Smooth muscle cell (in vitro differentiated cells): ENCODE measurements around the gene VRK1. TPM values are rescaled to one million over a fixed set of nuclear protein-coding genes. Genes with fewer than 3 reads are reported as not detected.

Experiments
- DNase-seq: peaks from one replicate; lab custom pipeline; 2025; ENCODE audit not compliant: unreplicated experiment; lab: John Stamatoyannopoulos, UW
- H2AFZ ChIP-seq: fragments of 200-600 bp; sonication (generic); 2 replicates; pipeline ENCODE4 v1.6.0; 2016; ENCODE audit warnings: antibody characterized with exemption, low read depth, mild to moderate bottlenecking
- H3F3A ChIP-seq: fragments of 200-600 bp; sonication (generic); 2 replicates; pipeline ENCODE4 v1.6.0; 2017; ENCODE audit warnings: antibody characterized with exemption, low read depth
- H3K27ac ChIP-seq: fragments of 200-600 bp; sonication (generic); 2 replicates; pipeline ENCODE4 v1.5.1; 2016; ENCODE audit warnings: low read depth, mild to moderate bottlenecking
- H3K27me3 ChIP-seq: fragments of 200-600 bp; sonication (generic); 2 replicates; pipeline ENCODE4 v1.6.1; 2016; ENCODE audit warnings: low read depth, mild to moderate bottlenecking
- H3K36me3 ChIP-seq: fragments of 200-600 bp; sonication (generic); 2 replicates; pipeline ENCODE4 v1.5.1; 2016; ENCODE audit warnings: low read depth
- H3K4me1 ChIP-seq: fragments of 200-600 bp; sonication (generic); 2 replicates; pipeline ENCODE4 v1.5.1; 2016; ENCODE audit warnings: low read depth
- H3K4me2 ChIP-seq: fragments of 200-600 bp; sonication (generic); 2 replicates; pipeline ENCODE4 v1.6.0; 2016; ENCODE audit warnings: mild to moderate bottlenecking
- H3K4me3 ChIP-seq: fragments of 200-600 bp; sonication (generic); 2 replicates; pipeline ENCODE4 v1.5.1; 2016; ENCODE audit warnings: mild to moderate bottlenecking
- H3K79me2 ChIP-seq: fragments of 200-600 bp; sonication (generic); 2 replicates; pipeline ENCODE4 v1.6.0; 2016; ENCODE audit warnings: low read depth, mild to moderate bottlenecking
- H3K9ac ChIP-seq: fragments of 200-600 bp; sonication (generic); 2 replicates; pipeline ENCODE4 v1.6.0; 2016; ENCODE audit warnings: low read depth
- H3K9me3 ChIP-seq: fragments of 200-600 bp; sonication (generic); replicated peaks from 2 replicates; pipeline ENCODE4 v1.5.1; 2016; ENCODE audit warnings: low read depth
- H4K20me1 ChIP-seq: fragments of 200-600 bp; sonication (generic); 2 replicates; pipeline ENCODE4 v1.6.0; 2016; ENCODE audit warnings: low read depth
- CTCF ChIP-seq: fragments of 200-600 bp; sonication (generic); IDR thresholded peaks from 2 replicates; pipeline ENCODE4 v1.5.1; 2017; ENCODE audit warnings: borderline replicate concordance, mild to moderate bottlenecking, antibody characterized with exemption; ENCODE audit not compliant: insufficient read depth, poor library complexity, severe bottlenecking
- WGBS: methylation state at CpG from one replicate; pipeline ENCODE4 v1.1.7; 2016; ENCODE audit warnings: low lambda C conversion rate; 5-methylcytosine and 5-hydroxymethylcytosine counted together
- polyA plus RNA-seq: library from polyadenylated mRNA; unstranded; fragments of >200 nt; fragmentation: Nextera tagmentation; extraction: Ambion mirVana; gene quantifications from 2 replicates; pipeline ENCODE4 v1.2.1, GENCODE V29; 2016
- total RNA-seq: library from RNA; depleted of rRNA; stranded (reverse); fragments of >200 nt; gene quantifications from 2 replicates; pipeline ENCODE4 v1.2.3, GENCODE V29; 2014

The VRK1 gene
- total and polyA plus RNA-seq, 2 experiments from 2014 or later: 13.7 to 13.9 TPM

DNA sequence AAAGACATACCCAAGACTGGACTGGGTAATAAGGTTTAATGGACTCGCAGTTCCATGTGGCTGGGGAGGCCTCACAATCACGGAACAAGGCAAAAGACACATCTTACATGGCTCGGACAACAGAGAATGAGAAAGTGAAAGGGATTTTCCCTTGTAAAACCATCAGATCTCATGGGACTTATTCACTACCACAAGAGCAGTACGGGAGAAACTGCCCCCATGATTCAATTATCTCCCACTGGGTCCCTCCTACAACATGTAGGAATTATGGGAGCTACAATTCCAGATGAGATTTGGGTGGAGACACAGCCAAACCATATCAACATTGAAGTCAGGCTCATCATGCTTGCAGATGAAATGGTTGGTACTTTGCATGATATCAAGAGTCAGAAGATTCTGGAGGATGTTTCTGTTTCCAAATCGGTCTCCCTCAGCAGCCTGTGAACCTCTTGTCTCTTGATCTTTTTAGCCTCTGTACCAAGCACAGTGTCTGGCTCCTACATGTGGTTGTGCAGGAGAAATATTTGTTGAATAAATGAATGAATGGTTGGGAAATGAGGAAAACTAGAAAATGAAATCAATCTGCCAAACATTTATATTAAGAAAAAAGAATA lies 98.6 kb downstream of the VRK1 start:
- no peaks in the 10 kb centered on the region for H3K36me3 ChIP-seq
- 87% methylated on average over 5 of the region's 5 CpGs for WGBS
- no peak overlapping the region for H2AFZ ChIP-seq
- TF ChIP-seq CTCF: no peak
- no peak overlapping the region for H3K27ac ChIP-seq
- H4K20me1 ChIP-seq: no peaks in the 10 kb centered on the region
- no peaks in the 10 kb centered on the region for H3K9me3 ChIP-seq
- no peak overlapping the region for H3K9ac ChIP-seq
- no peak overlapping the region for H3K4me2 ChIP-seq
- no peaks in the 10 kb centered on the region for H3F3A ChIP-seq
- no peaks in the 10 kb centered on the region for H3K4me1 ChIP-seq
- H3K27me3 ChIP-seq: peaks cover 3% of the 10 kb centered on the region
- no peak for DNase-seq
- no peaks in the 10 kb centered on the region for H3K79me2 ChIP-seq
- no peak overlapping the region for H3K4me3 ChIP-seq

- no peak for TF ChIP-seq CTCF
- no peaks in the 10 kb centered on the region for H4K20me1 ChIP-seq
- 90% methylated on average over 5 of the region's 5 CpGs for WGBS
Measured at GRCh38 chr14:96897184-96897583, 100.0 kb downstream of the VRK1 start.

GRCh38 chr14:96901227-96901626 lies 104.0 kb downstream of the VRK1 start:
- DNase-seq: no peak
- no peak for TF ChIP-seq CTCF
- Histone ChIP-seq H3F3A (no peaks in the 10 kb centered on the region), H3K79me2 (no peaks in the 10 kb centered on the region), H3K4me3 (no peak overlapping the region), H3K4me1 (peaks cover 5% of the 10 kb centered on the region), H3K4me2 (no peak overlapping the region), H3K9me3 (no peaks in the 10 kb centered on the region), H3K36me3 (no peaks in the 10 kb centered on the region), H3K27me3 (peaks cover 3% of the 10 kb centered on the region), H2AFZ (no peak overlapping the region), H3K9ac (no peak overlapping the region), H4K20me1 (no peaks in the 10 kb centered on the region), H3K27ac (no peak overlapping the region)
- 94% methylated on average over 3 of the region's 3 CpGs for WGBS

More at GRCh38 chr14:96897184-96897583, 100.0 kb downstream of the VRK1 start:
- no peak overlapping the region for H2AFZ ChIP-seq
- H3F3A ChIP-seq: no peaks in the 10 kb centered on the region
- DNase-seq: no peak
- H3K9me3 ChIP-seq: no peaks in the 10 kb centered on the region
- H3K36me3 ChIP-seq: no peaks in the 10 kb centered on the region
- H3K27me3 ChIP-seq: peaks cover 3% of the 10 kb centered on the region
- H3K4me3 ChIP-seq: no peak overlapping the region
- no peaks in the 10 kb centered on the region for H3K4me1 ChIP-seq
- H3K27ac ChIP-seq: no peak overlapping the region
- no peaks in the 10 kb centered on the region for H3K79me2 ChIP-seq
- H3K4me2 ChIP-seq: no peak overlapping the region
- no peak overlapping the region for H3K9ac ChIP-seq

GRCh38 chr14:96902004-96902403 lies 104.8 kb downstream of the VRK1 start:
- no peak overlapping the region for H3K4me2 ChIP-seq
- 86% methylated on average over 3 of the region's 3 CpGs for WGBS

More at GRCh38 chr14:96902004-96902403, 104.8 kb downstream of the VRK1 start:
- Histone ChIP-seq H3K9ac (no peak overlapping the region), H3K27ac (no peak overlapping the region), H3K4me3 (no peak overlapping the region), H3K79me2 (no peaks in the 10 kb centered on the region), H3K36me3 (no peaks in the 10 kb centered on the region), H4K20me1 (no peaks in the 10 kb centered on the region), H3K4me1 (peaks cover 5% of the 10 kb centered on the region), H3K27me3 (peaks cover 3% of the 10 kb centered on the region), H2AFZ (no peak overlapping the region), H3F3A (no peaks in the 10 kb centered on the region), H3K9me3 (no peaks in the 10 kb centered on the region)
- no peak for TF ChIP-seq CTCF
- no peak for DNase-seq
